ENCODE data around the gene ZNF397.

DNA sequence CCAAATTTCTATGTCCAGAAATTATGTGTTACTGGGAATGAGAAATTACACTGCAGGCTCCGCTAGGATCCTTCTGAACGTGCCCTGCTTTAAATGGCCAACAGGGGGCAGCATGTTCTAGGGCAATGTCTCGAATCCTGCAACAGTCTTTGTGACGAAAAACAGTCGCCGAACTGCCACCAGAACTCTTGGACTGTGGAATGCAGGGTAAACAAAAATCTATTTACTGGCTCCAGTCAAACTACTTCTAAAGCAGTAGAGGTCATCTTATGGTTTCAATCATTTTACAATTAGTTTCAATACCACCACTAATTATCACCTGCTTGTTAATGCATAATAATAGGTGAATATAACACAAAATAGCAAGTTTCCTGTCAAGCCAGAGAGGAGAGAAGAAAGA is 9.8 kb upstream of the ZNF397 start:
- TF ChIP-seq, protein P1, sequence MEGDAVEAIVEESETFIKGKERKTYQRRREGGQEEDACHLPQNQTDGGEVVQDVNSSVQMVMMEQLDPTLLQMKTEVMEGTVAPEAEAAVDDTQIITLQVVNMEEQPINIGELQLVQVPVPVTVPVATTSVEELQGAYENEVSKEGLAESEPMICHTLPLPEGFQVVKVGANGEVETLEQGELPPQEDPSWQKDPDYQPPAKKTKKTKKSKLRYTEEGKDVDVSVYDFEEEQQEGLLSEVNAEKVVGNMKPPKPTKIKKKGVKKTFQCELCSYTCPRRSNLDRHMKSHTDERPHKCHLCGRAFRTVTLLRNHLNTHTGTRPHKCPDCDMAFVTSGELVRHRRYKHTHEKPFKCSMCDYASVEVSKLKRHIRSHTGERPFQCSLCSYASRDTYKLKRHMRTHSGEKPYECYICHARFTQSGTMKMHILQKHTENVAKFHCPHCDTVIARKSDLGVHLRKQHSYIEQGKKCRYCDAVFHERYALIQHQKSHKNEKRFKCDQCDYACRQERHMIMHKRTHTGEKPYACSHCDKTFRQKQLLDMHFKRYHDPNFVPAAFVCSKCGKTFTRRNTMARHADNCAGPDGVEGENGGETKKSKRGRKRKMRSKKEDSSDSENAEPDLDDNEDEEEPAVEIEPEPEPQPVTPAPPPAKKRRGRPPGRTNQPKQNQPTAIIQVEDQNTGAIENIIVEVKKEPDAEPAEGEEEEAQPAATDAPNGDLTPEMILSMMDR (IDR thresholded peaks at IDR 0.05; ENCODE audit: low read length) = peak; percentile 89
- TF ChIP-seq EZH2 (IDR thresholded peaks at IDR 0.05; ENCODE audit: borderline replicate concordance, low read length) = no peak
